ENCODE measurements around the gene LIN28B. TPM values are rescaled to one million over a fixed set of nuclear protein-coding genes. Genes with fewer than 3 reads are reported as not detected.

The LIN28B gene
- total and polyA plus RNA-seq, 2 experiments from 2014 or later: 35.3 to 96.4 TPM

DNA sequence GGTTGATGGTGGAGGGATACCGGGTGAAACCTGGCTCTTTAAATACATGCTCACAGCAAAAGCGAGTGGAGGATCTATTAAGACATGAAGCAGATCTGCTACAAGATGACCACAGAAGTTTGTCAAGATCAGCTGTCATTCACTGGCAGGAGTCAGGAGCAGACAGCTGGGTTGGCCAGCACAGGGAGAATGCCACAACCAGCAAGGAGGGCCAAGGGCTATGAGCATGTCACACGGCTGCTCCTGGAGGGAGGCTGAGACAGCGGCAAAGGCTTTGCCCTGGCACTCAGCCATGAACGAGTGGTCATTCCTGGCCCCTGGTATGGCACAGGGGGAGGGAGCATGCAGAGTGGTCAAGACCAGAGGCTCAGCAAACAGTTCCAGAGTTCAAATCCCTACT lies 145.3 kb downstream of the LIN28B start:
- Histone ChIP-seq H3K4me3 (no peak overlapping the region), H4K20me1 (replicated peaks; ENCODE audit: insufficient read depth) (no peaks in the 10 kb centered on the region), H3K27me3 (ENCODE audit: insufficient read depth) (no peaks in the 10 kb centered on the region), H3F3A (replicated peaks; ENCODE audit: low read depth) (no peaks in the 10 kb centered on the region), H3K4me2 (no peak overlapping the region), H3K9me2 (ENCODE audit: insufficient read depth) (no peaks in the 10 kb centered on the region), H2AFZ (no peak overlapping the region), H3K4me1 (ENCODE audit: insufficient read depth) (no peaks in the 10 kb centered on the region), H3K36me3 (ENCODE audit: insufficient read depth) (no peaks in the 10 kb centered on the region), H3K27ac (ENCODE audit: low read depth) (no peak overlapping the region), H3K79me2 (replicated peaks; ENCODE audit: insufficient read depth) (no peaks in the 10 kb centered on the region)
- DNase-seq (ENCODE audit: low spot score): no peak
- Mint-ChIP-seq H3K36me3 (ENCODE audit: low read depth) (no peaks in the 10 kb centered on the region), H3K4me1 (no peaks in the 10 kb centered on the region), H3K27ac (no peak overlapping the region), H3K27me3 (ENCODE audit: insufficient read depth, low read depth, poor library complexity) (no peaks in the 10 kb centered on the region), H3K9me3 (no peaks in the 10 kb centered on the region), H3K4me3 (no peak overlapping the region)
- ATAC-seq: no peak
- TF ChIP-seq, protein P1, sequence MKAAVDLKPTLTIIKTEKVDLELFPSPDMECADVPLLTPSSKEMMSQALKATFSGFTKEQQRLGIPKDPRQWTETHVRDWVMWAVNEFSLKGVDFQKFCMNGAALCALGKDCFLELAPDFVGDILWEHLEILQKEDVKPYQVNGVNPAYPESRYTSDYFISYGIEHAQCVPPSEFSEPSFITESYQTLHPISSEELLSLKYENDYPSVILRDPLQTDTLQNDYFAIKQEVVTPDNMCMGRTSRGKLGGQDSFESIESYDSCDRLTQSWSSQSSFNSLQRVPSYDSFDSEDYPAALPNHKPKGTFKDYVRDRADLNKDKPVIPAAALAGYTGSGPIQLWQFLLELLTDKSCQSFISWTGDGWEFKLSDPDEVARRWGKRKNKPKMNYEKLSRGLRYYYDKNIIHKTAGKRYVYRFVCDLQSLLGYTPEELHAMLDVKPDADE (IDR thresholded peaks at IDR 0.05): no peak
- no peak for TF ChIP-seq ZNF331 (CRISPR knock-in tag; IDR thresholded peaks at IDR 0.05; ENCODE audit: low read depth)
- no peak for TF ChIP-seq STAT1 (IDR thresholded peaks at IDR 0.05; ENCODE audit: unreplicated experiment)
- no peak for TF ChIP-seq ZNF114 (CRISPR knock-in tag; IDR thresholded peaks at IDR 0.05)
- no peak for TF ChIP-seq EZH2phosphoT487 (IDR thresholded peaks at IDR 0.05; ENCODE audit: unreplicated experiment)
- no peak for TF ChIP-seq EZH2 (IDR thresholded peaks at IDR 0.05; ENCODE audit: low read depth, unreplicated experiment)
- TF ChIP-seq, protein P2, sequence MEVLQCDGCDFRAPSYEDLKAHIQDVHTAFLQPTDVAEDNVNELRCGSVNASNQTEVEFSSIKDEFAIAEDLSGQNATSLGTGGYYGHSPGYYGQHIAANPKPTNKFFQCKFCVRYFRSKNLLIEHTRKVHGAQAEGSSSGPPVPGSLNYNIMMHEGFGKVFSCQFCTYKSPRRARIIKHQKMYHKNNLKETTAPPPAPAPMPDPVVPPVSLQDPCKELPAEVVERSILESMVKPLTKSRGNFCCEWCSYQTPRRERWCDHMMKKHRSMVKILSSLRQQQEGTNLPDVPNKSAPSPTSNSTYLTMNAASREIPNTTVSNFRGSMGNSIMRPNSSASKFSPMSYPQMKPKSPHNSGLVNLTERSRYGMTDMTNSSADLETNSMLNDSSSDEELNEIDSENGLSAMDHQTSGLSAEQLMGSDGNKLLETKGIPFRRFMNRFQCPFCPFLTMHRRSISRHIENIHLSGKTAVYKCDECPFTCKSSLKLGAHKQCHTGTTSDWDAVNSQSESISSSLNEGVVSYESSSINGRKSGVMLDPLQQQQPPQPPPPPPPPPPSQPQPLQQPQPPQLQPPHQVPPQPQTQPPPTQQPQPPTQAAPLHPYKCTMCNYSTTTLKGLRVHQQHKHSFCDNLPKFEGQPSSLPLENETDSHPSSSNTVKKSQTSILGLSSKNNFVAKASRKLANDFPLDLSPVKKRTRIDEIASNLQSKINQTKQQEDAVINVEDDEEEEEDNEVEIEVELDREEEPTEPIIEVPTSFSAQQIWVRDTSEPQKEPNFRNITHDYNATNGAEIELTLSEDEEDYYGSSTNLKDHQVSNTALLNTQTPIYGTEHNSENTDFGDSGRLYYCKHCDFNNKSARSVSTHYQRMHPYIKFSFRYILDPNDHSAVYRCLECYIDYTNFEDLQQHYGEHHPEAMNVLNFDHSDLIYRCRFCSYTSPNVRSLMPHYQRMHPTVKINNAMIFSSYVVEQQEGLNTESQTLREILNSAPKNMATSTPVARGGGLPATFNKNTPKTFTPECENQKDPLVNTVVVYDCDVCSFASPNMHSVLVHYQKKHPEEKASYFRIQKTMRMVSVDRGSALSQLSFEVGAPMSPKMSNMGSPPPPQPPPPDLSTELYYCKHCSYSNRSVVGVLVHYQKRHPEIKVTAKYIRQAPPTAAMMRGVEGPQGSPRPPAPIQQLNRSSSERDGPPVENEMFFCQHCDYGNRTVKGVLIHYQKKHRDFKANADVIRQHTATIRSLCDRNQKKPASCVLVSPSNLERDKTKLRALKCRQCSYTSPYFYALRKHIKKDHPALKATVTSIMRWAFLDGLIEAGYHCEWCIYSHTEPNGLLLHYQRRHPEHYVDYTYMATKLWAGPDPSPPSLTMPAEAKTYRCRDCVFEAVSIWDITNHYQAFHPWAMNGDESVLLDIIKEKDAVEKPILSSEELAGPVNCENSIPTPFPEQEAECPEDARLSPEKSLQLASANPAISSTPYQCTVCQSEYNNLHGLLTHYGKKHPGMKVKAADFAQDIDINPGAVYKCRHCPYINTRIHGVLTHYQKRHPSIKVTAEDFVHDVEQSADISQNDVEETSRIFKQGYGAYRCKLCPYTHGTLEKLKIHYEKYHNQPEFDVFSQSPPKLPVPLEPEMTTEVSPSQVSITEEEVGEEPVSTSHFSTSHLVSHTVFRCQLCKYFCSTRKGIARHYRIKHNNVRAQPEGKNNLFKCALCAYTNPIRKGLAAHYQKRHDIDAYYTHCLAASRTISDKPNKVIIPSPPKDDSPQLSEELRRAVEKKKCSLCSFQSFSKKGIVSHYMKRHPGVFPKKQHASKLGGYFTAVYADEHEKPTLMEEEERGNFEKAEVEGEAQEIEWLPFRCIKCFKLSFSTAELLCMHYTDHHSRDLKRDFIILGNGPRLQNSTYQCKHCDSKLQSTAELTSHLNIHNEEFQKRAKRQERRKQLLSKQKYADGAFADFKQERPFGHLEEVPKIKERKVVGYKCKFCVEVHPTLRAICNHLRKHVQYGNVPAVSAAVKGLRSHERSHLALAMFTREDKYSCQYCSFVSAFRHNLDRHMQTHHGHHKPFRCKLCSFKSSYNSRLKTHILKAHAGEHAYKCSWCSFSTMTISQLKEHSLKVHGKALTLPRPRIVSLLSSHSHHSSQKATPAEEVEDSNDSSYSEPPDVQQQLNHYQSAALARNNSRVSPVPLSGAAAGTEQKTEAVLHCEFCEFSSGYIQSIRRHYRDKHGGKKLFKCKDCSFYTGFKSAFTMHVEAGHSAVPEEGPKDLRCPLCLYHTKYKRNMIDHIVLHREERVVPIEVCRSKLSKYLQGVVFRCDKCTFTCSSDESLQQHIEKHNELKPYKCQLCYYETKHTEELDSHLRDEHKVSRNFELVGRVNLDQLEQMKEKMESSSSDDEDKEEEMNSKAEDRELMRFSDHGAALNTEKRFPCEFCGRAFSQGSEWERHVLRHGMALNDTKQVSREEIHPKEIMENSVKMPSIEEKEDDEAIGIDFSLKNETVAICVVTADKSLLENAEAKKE (CRISPR knock-in tag; IDR thresholded peaks at IDR 0.05): no peak
- TF ChIP-seq, protein P3, sequence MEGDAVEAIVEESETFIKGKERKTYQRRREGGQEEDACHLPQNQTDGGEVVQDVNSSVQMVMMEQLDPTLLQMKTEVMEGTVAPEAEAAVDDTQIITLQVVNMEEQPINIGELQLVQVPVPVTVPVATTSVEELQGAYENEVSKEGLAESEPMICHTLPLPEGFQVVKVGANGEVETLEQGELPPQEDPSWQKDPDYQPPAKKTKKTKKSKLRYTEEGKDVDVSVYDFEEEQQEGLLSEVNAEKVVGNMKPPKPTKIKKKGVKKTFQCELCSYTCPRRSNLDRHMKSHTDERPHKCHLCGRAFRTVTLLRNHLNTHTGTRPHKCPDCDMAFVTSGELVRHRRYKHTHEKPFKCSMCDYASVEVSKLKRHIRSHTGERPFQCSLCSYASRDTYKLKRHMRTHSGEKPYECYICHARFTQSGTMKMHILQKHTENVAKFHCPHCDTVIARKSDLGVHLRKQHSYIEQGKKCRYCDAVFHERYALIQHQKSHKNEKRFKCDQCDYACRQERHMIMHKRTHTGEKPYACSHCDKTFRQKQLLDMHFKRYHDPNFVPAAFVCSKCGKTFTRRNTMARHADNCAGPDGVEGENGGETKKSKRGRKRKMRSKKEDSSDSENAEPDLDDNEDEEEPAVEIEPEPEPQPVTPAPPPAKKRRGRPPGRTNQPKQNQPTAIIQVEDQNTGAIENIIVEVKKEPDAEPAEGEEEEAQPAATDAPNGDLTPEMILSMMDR (conservative IDR thresholded peaks at IDR 0.05; ENCODE audit: low read depth in 2 of 2): no peak
- no peak for TF ChIP-seq NANOG (IDR thresholded peaks at IDR 0.05; ENCODE audit: borderline replicate concordance)
- TF ChIP-seq JUNB (IDR thresholded peaks at IDR 0.05; ENCODE audit: unreplicated experiment): no peak
- no peak for TF ChIP-seq POLR2AphosphoS5 (IDR thresholded peaks at IDR 0.05; ENCODE audit: low read depth)
- TF ChIP-seq, protein P4, sequence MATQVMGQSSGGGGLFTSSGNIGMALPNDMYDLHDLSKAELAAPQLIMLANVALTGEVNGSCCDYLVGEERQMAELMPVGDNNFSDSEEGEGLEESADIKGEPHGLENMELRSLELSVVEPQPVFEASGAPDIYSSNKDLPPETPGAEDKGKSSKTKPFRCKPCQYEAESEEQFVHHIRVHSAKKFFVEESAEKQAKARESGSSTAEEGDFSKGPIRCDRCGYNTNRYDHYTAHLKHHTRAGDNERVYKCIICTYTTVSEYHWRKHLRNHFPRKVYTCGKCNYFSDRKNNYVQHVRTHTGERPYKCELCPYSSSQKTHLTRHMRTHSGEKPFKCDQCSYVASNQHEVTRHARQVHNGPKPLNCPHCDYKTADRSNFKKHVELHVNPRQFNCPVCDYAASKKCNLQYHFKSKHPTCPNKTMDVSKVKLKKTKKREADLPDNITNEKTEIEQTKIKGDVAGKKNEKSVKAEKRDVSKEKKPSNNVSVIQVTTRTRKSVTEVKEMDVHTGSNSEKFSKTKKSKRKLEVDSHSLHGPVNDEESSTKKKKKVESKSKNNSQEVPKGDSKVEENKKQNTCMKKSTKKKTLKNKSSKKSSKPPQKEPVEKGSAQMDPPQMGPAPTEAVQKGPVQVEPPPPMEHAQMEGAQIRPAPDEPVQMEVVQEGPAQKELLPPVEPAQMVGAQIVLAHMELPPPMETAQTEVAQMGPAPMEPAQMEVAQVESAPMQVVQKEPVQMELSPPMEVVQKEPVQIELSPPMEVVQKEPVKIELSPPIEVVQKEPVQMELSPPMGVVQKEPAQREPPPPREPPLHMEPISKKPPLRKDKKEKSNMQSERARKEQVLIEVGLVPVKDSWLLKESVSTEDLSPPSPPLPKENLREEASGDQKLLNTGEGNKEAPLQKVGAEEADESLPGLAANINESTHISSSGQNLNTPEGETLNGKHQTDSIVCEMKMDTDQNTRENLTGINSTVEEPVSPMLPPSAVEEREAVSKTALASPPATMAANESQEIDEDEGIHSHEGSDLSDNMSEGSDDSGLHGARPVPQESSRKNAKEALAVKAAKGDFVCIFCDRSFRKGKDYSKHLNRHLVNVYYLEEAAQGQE (IDR thresholded peaks at IDR 0.05; ENCODE audit: unreplicated experiment): no peak
- no peak for TF ChIP-seq CREB1 (CRISPR knock-in tag; IDR thresholded peaks at IDR 0.05; ENCODE audit: low read depth)
